Trophoblast cell (in vitro differentiated cells and primary cell): ENCODE results near the gene STOML3.

Source experiments
- DNase-seq, 2 donors: peaks; one replicate each; pipeline ENCODE4 v3.0.0-alpha.2; 2016
- H2AFZ ChIP-seq: 2 replicates; pipeline ENCODE4 v1.6.1; 2013; ENCODE audit warnings: low read length, moderate library complexity, mild to moderate bottlenecking; ENCODE audit not compliant: insufficient read depth, poor library complexity
- H2AK5ac ChIP-seq: 2 replicates; pipeline ENCODE4 v1.6.1; 2013; ENCODE audit warnings: mild to moderate bottlenecking, low read length
- H2BK120ac ChIP-seq: 2 replicates; pipeline ENCODE4 v1.6.1; 2013; ENCODE audit warnings: low read length, mild to moderate bottlenecking, moderate library complexity; ENCODE audit not compliant: insufficient read depth, poor library complexity
- H2BK12ac ChIP-seq: 2 replicates; pipeline ENCODE4 v1.6.1; 2013; ENCODE audit warnings: mild to moderate bottlenecking, low read length, moderate library complexity
- H2BK5ac ChIP-seq: 2 replicates; pipeline ENCODE4 v1.6.1; 2013; ENCODE audit warnings: low read length, low read depth, moderate library complexity, mild to moderate bottlenecking; ENCODE audit not compliant: poor library complexity
- H3K14ac ChIP-seq: 2 replicates; pipeline ENCODE4 v1.6.1; 2013; ENCODE audit warnings: mild to moderate bottlenecking, low read length
- H3K18ac ChIP-seq: 2 replicates; pipeline ENCODE4 v1.6.1; 2013; ENCODE audit warnings: mild to moderate bottlenecking, low read length
- H3K23ac ChIP-seq: 2 replicates; pipeline ENCODE4 v1.6.1; 2013; ENCODE audit warnings: low read length
- H3K27ac ChIP-seq: 2 replicates; pipeline ENCODE4 v1.5.1; 2013; ENCODE audit warnings: low read depth, mild to moderate bottlenecking, inconsistent platforms, low read length, moderate library complexity
- H3K27me3 ChIP-seq: 2 replicates; pipeline ENCODE4 v1.6.1; 2013; ENCODE audit warnings: inconsistent platforms, mild to moderate bottlenecking, low read length, moderate library complexity; ENCODE audit not compliant: insufficient read depth
- H3K36me3 ChIP-seq, 2 experiments: 1 replicate in 1 of 2; 2 replicates in 1 of 2; pipeline ENCODE4 v1.6.1; 2013; ENCODE audit warnings: low read length in 2 of 2, mild to moderate bottlenecking in 2 of 2, moderate library complexity in 1 of 2; ENCODE audit not compliant: insufficient read depth in 2 of 2, control insufficient read depth in 1 of 2
- H3K4ac ChIP-seq: 2 replicates; pipeline ENCODE4 v1.6.1; 2013; ENCODE audit warnings: low read depth, mild to moderate bottlenecking, low read length, moderate library complexity
- H3K4me1 ChIP-seq, 2 experiments: 1 replicate in 1 of 2; 2 replicates in 1 of 2; pipeline ENCODE4 v1.6.1; 2013; ENCODE audit warnings: low read length in 2 of 2, mild to moderate bottlenecking in 2 of 2, moderate library complexity in 1 of 2; ENCODE audit not compliant: insufficient read depth in 2 of 2, control insufficient read depth in 1 of 2
- H3K4me2 ChIP-seq: 2 replicates; pipeline ENCODE4 v1.6.1; 2013; ENCODE audit warnings: inconsistent platforms, mild to moderate bottlenecking, low read length, moderate library complexity
- H3K4me3 ChIP-seq: 2 replicates; pipeline ENCODE4 v1.5.1; 2013; ENCODE audit warnings: mild to moderate bottlenecking, low read depth, low read length, inconsistent platforms
- H3K79me1 ChIP-seq: one replicate; pipeline ENCODE4 v1.6.1; 2013; ENCODE audit warnings: low read length
- H3K79me2 ChIP-seq: 2 replicates; pipeline ENCODE4 v1.6.1; 2013; ENCODE audit warnings: low read length, mild to moderate bottlenecking; ENCODE audit not compliant: control insufficient read depth, insufficient read depth, poor library complexity
- H3K9ac ChIP-seq: 2 replicates; pipeline ENCODE4 v1.6.1; 2013; ENCODE audit warnings: mild to moderate bottlenecking, low read length
- H3K9me3 ChIP-seq: 2 replicates; pipeline ENCODE4 v1.6.1; 2013; ENCODE audit warnings: low read depth, mild to moderate bottlenecking, control low read depth, inconsistent platforms, low read length; ENCODE audit not compliant: insufficient read depth
- H4K12ac ChIP-seq: 2 replicates; pipeline ENCODE4 v1.6.1; 2013; ENCODE audit warnings: low read depth, mild to moderate bottlenecking, low read length, moderate library complexity
- H4K8ac ChIP-seq: 2 replicates; pipeline ENCODE4 v1.6.1; 2013; ENCODE audit warnings: low read depth, mild to moderate bottlenecking, low read length, moderate library complexity
- H4K91ac ChIP-seq: one replicate; pipeline ENCODE4 v1.6.1; 2013; ENCODE audit warnings: low read depth, mild to moderate bottlenecking, low read length, moderate library complexity
- WGBS: extraction: QIAGEN DNeasy Blood & Tissue Kit; methylation state at CpG from one replicate; pipeline ENCODE4 v1.1.7; 2013; ENCODE audit warnings: missing lambda C conversion rate; ENCODE audit not compliant: insufficient read length, insufficient coverage; ENCODE audit errors: extremely low coverage; 5-methylcytosine and 5-hydroxymethylcytosine counted together

Gene STOML3

DNA sequence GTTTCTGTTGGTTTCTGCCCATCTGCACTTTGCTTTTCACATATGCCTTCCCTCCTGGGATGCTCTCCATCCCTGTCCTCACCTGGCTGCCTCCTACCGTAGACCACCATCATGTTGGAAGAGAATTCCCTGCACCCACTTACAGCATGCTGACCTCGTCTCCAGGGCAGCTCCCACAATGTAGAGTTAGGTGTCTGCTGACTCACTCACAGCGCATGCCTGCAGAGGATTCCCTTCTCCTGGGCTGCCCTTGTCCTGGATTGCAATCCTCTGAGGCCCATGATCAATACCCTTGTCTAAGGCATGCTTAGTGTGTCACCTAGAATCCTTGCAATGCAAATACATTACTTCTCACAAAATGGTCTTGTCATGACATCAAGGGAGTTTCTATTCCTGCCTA, 43.6 kb downstream of the STOML3 start:
- Histone ChIP-seq H3K18ac (no peak overlapping the region), H2AFZ (no peak overlapping the region), H2BK5ac (no peak overlapping the region), H4K8ac (no peak overlapping the region), H2AK5ac (no peak overlapping the region), H3K79me2 (no peaks in the 10 kb centered on the region), H3K4me2 (no peak overlapping the region), H4K91ac (no peak overlapping the region), H2BK120ac (no peak overlapping the region), H3K4me3 (no peak overlapping the region), H3K36me3 (no peaks in the 10 kb centered on the region), H3K23ac (no peak overlapping the region), H3K79me1 (no peaks in the 10 kb centered on the region), H3K9me3 (peaks cover 4% of the 10 kb centered on the region), H3K14ac (no peak overlapping the region), H3K27me3 (no peaks in the 10 kb centered on the region), H3K4ac (no peak overlapping the region), H3K27ac (no peak overlapping the region), H4K12ac (no peak overlapping the region), H3K9ac (no peak overlapping the region), H2BK12ac (no peak overlapping the region), H3K4me1 (no peaks in the 10 kb centered on the region)
- DNase-seq, result peak in 1 of 2 donors; percentile 23
- no CpG with 5 or more reads among the region's 3 CpGs for WGBS

DNA sequence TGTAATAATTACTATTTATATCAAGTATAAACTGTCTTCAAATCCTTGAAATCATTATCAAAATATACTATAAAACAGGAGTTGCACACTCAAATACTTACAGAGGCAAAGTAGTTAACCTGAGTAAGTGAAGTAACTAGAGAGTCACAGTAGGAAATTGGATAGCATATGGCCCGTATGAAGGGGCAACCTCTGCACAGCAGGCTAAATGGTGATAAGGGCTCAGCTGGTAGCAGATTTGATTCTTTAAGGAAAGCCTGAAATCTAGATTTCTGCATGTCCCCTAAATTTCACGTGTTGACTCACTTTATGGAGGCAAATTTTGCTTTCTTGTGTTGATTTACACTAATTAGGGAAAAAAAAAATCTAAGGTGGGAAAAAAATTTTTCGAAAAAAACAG, 46.4 kb downstream of the STOML3 start:
- Histone ChIP-seq H3K9me3 (peaks cover 4% of the 10 kb centered on the region), H2BK120ac (no peak overlapping the region), H4K8ac (no peak overlapping the region), H3K79me2 (no peaks in the 10 kb centered on the region), H3K14ac (no peak overlapping the region), H3K36me3 (no peaks in the 10 kb centered on the region), H3K4me2 (no peak overlapping the region), H3K4me3 (no peak overlapping the region), H3K27ac (no peak overlapping the region), H3K4me1 (no peaks in the 10 kb centered on the region), H2BK5ac (no peak overlapping the region), H3K23ac (no peak overlapping the region), H2BK12ac (no peak overlapping the region), H3K18ac (no peak overlapping the region), H4K91ac (no peak overlapping the region), H3K79me1 (no peaks in the 10 kb centered on the region), H4K12ac (no peak overlapping the region), H2AFZ (no peak overlapping the region), H2AK5ac (no peak overlapping the region), H3K9ac (no peak overlapping the region), H3K4ac (no peak overlapping the region), H3K27me3 (no peaks in the 10 kb centered on the region)
- no CpG with 5 or more reads among the region's 3 CpGs for WGBS
- DNase-seq, result peak in 1 of 2 donors; percentile 23

DNA sequence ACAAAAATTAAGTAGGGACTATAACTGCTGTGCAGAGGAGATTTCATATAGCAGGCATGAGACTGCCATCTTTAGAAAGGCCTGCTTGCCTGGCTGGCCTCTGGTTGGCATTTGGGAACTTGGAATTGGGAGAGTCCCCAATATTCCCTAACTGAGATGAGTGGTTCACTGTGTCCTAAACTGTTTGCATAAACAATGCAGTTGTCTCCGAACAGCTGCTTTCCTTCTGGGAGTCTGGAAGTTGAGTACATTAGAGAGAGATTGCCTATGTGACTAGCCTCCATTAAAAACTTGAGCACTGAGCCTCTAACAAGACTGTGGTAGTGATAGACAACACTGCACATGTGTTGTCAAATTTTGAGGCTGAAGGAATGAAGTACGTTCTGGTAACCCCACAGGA, 47.4 kb downstream of the STOML3 start:
- Histone ChIP-seq H3K4me1 (no peaks in the 10 kb centered on the region), H3K14ac (no peak overlapping the region), H2AFZ (no peak overlapping the region), H3K27ac (no peak overlapping the region), H2BK12ac (no peak overlapping the region), H3K79me2 (no peaks in the 10 kb centered on the region), H3K4me3 (no peak overlapping the region), H3K9ac (no peak overlapping the region), H2BK120ac (no peak overlapping the region), H3K18ac (no peak overlapping the region), H4K91ac (no peak overlapping the region), H2AK5ac (no peak overlapping the region), H3K27me3 (no peaks in the 10 kb centered on the region), H3K4ac (no peak overlapping the region), H3K9me3 (no peaks in the 10 kb centered on the region), H3K4me2 (no peak overlapping the region), H2BK5ac (no peak overlapping the region), H3K79me1 (no peaks in the 10 kb centered on the region), H3K23ac (no peak overlapping the region), H4K8ac (no peak overlapping the region), H3K36me3 (no peaks in the 10 kb centered on the region), H4K12ac (no peak overlapping the region)
- WGBS, result no CpG with 5 or more reads among the region's 2 CpGs
- DNase-seq, result no peak

DNA sequence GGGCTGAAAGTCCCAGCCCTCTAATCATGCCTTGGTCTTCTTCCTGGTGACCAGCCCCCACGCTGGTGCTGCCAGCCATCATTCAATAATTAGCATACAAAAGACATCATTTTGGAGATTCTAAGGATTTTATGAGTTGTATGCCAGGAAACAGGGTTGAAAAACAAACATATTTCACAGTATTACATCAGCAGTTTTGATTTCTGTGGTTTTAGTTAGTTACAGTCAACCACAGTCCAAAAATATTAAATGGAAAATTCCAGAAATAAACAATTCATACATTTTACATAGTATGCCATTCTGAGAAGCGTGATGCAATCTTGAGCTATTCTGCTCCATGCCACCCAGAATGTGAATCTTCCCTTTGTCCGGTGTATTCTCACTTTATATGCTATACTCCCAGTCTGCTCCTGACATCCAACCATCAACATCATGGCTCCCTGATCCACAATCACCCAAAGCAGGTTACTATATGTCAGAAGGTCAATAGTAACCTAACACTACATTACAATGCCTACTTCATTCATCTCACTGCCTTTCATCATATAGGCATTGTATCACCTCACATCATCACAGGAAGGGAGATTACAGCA, 49.2 kb downstream of the STOML3 start:
- no peak overlapping the region for H4K8ac ChIP-seq
- H3K36me3 ChIP-seq, result no peaks in the 10 kb centered on the region
- H3K27ac ChIP-seq, result no peak overlapping the region
- H3K4me1 ChIP-seq, result no peaks in the 10 kb centered on the region
- no peak overlapping the region for H3K23ac ChIP-seq
- DNase-seq, result no peak
- no peak overlapping the region for H3K14ac ChIP-seq
- H3K4ac ChIP-seq, result no peak overlapping the region
- H2AFZ ChIP-seq, result no peak overlapping the region
- no peak overlapping the region for H2BK120ac ChIP-seq
- no peak overlapping the region for H2BK12ac ChIP-seq
- no peaks in the 10 kb centered on the region for H3K9me3 ChIP-seq
- no peaks in the 10 kb centered on the region for H3K79me1 ChIP-seq
- WGBS, result no CpG with 5 or more reads among the region's 3 CpGs
- no peak overlapping the region for H3K4me3 ChIP-seq
- no peak overlapping the region for H3K9ac ChIP-seq
- no peak overlapping the region for H2BK5ac ChIP-seq
- H2AK5ac ChIP-seq, result no peak overlapping the region
- no peak overlapping the region for H3K4me2 ChIP-seq
- no peaks in the 10 kb centered on the region for H3K79me2 ChIP-seq
- no peak overlapping the region for H3K18ac ChIP-seq
- no peak overlapping the region for H4K12ac ChIP-seq
- no peaks in the 10 kb centered on the region for H3K27me3 ChIP-seq
- no peak overlapping the region for H4K91ac ChIP-seq
